Measurements from ENCODE around the gene PDE11A.

DNA sequence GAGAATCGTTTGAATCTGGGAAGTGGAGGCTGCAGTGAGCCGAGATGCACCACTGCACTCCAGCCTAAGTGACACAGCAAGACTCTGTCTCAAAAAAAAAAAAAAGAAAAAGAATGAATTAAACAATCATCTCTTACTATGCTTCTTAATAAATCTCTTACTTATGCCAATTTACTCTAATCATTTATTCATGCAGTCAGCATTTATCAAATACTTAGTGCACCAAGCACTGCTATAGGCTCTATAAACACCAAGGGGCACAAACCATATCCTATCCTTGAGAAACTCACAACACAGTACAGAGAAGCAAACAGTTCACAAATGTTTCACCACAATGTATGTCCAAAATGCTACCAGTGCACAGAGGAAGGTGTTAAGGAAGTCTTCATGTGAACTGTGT, 189.4 kb downstream of the PDE11A start:
- TF ChIP-seq POLR2A (IDR thresholded peaks at IDR 0.05; ENCODE audit: low read length) (no peak), GATA1 (IDR thresholded peaks at IDR 0.05; ENCODE audit: low read depth, low read length) (no peak)
